Bronchial smooth muscle cell (primary cell): ENCODE results near the gene NIP7. TPM values are rescaled to one million over a fixed set of nuclear protein-coding genes. Genes with fewer than 3 reads are reported as not detected.

Experiments used
- total RNA-seq: library from RNA; depleted of rRNA; stranded (reverse); fragments of >200 nt; gene quantifications from 2 replicates; pipeline ENCODE4 v1.2.1, GENCODE V29; 2014

NIP7 gene
- total RNA-seq = 13.6 and 17.8 TPM in 2 replicates

DNA sequence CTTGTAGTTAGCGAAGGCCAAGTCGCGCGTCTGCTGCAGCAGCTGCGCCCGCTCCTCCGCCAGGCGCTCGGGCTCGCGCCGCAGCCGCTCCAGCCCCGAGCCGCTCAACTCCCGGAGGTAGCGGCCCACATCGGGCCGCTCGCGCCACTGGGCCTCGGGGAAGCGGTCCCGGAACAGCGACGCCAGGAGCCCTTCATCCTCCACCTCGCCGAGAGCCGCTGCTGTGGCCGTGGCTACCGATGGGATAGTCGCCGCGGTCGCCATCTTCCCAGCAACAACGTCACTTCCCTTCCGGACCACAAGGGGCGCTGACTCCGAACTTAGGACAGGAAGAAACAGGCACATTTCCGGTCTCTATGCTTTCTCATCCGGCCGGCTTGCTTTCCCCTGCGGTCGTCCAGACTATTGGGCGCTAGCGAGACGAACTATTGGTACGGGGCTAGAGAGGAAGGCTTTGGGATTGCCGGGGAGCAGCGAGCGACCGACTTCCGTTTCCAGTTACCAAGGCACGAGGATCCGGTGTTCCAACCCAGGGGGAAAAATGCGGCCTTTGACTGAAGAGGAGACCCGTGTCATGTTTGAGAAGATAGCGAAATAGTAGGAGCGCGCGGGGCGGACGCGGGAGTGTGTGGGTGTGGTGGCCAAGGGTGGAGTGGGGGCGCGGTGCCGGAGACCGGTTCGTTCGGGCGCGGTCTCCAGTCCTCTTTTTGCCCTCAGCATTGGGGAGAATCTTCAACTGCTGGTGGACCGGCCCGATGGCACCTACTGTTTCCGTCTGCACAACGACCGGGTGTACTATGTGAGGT is at the start of gene NIP7, which contains the start of gene COG8:
NIP7 (plus strand) TSS at position 484 of the 806 bp plus-strand sequence; CDS start at position 542, 58 bp downstream.
COG8 (minus strand) TSS at position 276 of the 806 bp plus-strand sequence; CDS start at position 264, 12 bp downstream.

DNA sequence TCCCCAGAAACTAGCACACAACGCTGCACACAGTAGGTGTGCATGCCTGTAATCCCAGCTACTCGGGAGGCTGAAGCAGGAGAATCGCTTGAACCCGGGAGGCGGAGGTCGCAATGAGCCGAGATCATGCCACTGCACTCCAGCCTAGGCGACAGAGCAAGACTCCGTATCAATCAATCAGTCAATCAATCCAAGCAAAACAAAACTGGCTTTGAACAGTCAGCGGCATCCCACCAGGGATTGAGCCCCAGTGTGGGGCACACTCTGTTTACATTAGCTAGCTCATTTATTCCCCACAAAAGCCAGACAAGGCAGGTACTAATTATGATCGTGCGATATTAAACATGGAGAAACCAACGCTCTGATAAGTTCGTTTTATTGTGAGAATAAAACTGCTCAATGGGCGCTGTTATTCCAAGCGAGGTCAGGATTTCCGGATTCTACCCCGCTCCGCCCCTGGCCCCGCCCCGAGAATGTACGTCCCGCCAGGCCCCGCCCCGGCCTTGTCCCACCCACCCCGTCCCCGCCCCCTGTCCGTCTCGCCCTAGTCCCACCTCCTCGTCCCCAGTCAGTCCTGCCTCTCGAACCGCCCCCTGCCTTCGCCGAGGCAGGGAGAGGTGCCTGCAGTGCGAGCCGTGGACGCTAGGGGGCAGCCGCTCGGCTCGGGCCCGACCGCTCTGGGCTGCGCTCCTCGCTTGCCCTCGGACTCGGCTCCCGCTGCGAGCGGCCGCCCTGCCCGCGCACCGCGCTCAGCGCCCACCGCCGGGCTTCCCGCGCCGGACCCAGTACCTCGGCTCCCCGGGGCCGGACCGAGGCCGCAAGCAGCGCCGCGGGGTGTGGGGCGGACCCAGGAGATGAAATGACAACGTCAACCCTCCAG is 28.7 kb upstream of the NIP7 start, which contains the start of gene VPS4A:
VPS4A (plus strand) TSS at position 698 of the 880 bp plus-strand sequence; CDS start at position 860, 162 bp downstream.

GRCh38 chr16:69330286-69331109 is 9.1 kb upstream of the NIP7 start, which contains the start of gene PDF:
Gene PDF, minus strand, starts transcription at chr16:69330588. Its CDS starts 18 bp downstream, at chr16:69330570.

GRCh38 chr16:69351309-69352027 is 11.9 kb downstream of the NIP7 start, which contains the start of gene TMED6:
Gene TMED6, minus strand, starts transcription at chr16:69351786. Its CDS starts 33 bp downstream, at chr16:69351753.

Other genes starting within 250 kb of the NIP7 start
- 0.32 and 0.69 TPM in 2 replicates for gene HAS3, start 234.1 kb upstream of the NIP7 start, total RNA-seq
- 23.1 and 43.5 TPM in 2 replicates for gene CHTF8, start 207.2 kb upstream of the NIP7 start, total RNA-seq
- 10.6 and 14.1 TPM in 2 replicates for gene UTP4, start 207.1 kb upstream of the NIP7 start, total RNA-seq
- 37.8 and 67.1 TPM in 2 replicates for gene SNTB2, start 152.6 kb upstream of the NIP7 start, total RNA-seq
- 25.9 and 28.1 TPM in 2 replicates for gene VPS4A, start 28.4 kb upstream of the NIP7 start, total RNA-seq
- 6.7 and 7.1 TPM in 2 replicates for gene PDF, start 9.2 kb upstream of the NIP7 start, total RNA-seq
- gene COG8, start 208 bp upstream of the NIP7 start, total RNA-seq = 22.3 and 24.0 TPM in 2 replicates
- not detected in 2 replicates for gene TMED6, start 12.0 kb downstream of the NIP7 start, total RNA-seq
- 6.4 and 8.7 TPM in 2 replicates for gene TERF2, start 46.2 kb downstream of the NIP7 start, total RNA-seq
- gene CYB5B, start 84.8 kb downstream of the NIP7 start, total RNA-seq = 40.3 and 46.7 TPM in 2 replicates
- gene NFAT5, start 226.2 kb downstream of the NIP7 start, total RNA-seq = 10.1 and 11.7 TPM in 2 replicates